Suppressor macrophage treated with lipopolysaccharide for 1 hour (primary cell): ENCODE measurements around the gene PDE7B.

Source experiments
- DNase-seq, 3 donors: peaks; one replicate each; pipeline ENCODE4 v3.0.0-alpha.2; 2020 to 2022

The PDE7B gene

GRCh38 chr6:135938576-135939207, 87.2 kb downstream of the PDE7B start:
- peak; percentile 36 to 51 (median 36) for DNase-seq

- no peak for DNase-seq
These were observed 87.7 kb downstream of the PDE7B start for GRCh38 chr6:135939208-135939591.

GRCh38 chr6:135940616-135941167, 89.2 kb downstream of the PDE7B start:
- DNase-seq, result no peak

- peak in 1 of 3 donors; percentile 6 for DNase-seq
These were observed 89.9 kb downstream of the PDE7B start for GRCh38 chr6:135941275-135942025.

GRCh38 chr6:135944120-135944519, 92.6 kb downstream of the PDE7B start:
- no peak for DNase-seq

GRCh38 chr6:135946674-135947073, 95.2 kb downstream of the PDE7B start:
- no peak for DNase-seq

GRCh38 chr6:135950669-135951068, 99.2 kb downstream of the PDE7B start:
- DNase-seq, result no peak

GRCh38 chr6:135951169-135951568, 99.7 kb downstream of the PDE7B start:
- peak in 1 of 3 donors; percentile 4 for DNase-seq

GRCh38 chr6:135953818-135954217, 102.3 kb downstream of the PDE7B start:
- DNase-seq, result no peak

- peak in 1 of 3 donors; percentile 5 for DNase-seq
These were observed 103.6 kb downstream of the PDE7B start for GRCh38 chr6:135955099-135955498.

- no peak for DNase-seq
These were observed 111.2 kb downstream of the PDE7B start for GRCh38 chr6:135962731-135963130.

GRCh38 chr6:135970750-135971149, 119.2 kb downstream of the PDE7B start:
- DNase-seq, result no peak

- DNase-seq, result no peak
These were observed 119.8 kb downstream of the PDE7B start for GRCh38 chr6:135971351-135971750.

GRCh38 chr6:135972150-135972549, 120.6 kb downstream of the PDE7B start:
- DNase-seq, result no peak

GRCh38 chr6:135972586-135972985, 121.1 kb downstream of the PDE7B start:
- no peak for DNase-seq

- DNase-seq, result no peak
These were observed 122.9 kb downstream of the PDE7B start for GRCh38 chr6:135974426-135974825.

GRCh38 chr6:135976585-135976984, 125.1 kb downstream of the PDE7B start:
- no peak for DNase-seq

- DNase-seq, result no peak
These were observed 131.6 kb downstream of the PDE7B start for GRCh38 chr6:135983093-135983492.

- DNase-seq, result no peak
These were observed 132.3 kb downstream of the PDE7B start for GRCh38 chr6:135983718-135984343.

- DNase-seq, result no peak
These were observed 134.0 kb downstream of the PDE7B start for GRCh38 chr6:135985471-135985870.

GRCh38 chr6:135987226-135987625, 135.7 kb downstream of the PDE7B start:
- DNase-seq, result no peak

- DNase-seq, result peak in 2 of 3 donors; percentile 48 to 59
These were observed 138.9 kb downstream of the PDE7B start for GRCh38 chr6:135990439-135990838.

GRCh38 chr6:135990855-135991464, 139.5 kb downstream of the PDE7B start:
- DNase-seq, result no peak
